Muscle layer of duodenum (tissue), 2 donors: Measurements from ENCODE around the gene DYSF.

Experiments used
- H3K27ac ChIP-seq: one replicate; pipeline ENCODE4 v1.7.0; 2013; ENCODE audit warnings: mild to moderate bottlenecking, low read length
- H3K27me3 ChIP-seq: one replicate; pipeline ENCODE4 v1.7.0; 2013; ENCODE audit warnings: low read depth, mild to moderate bottlenecking, control low read depth, low read length
- H3K36me3 ChIP-seq, 2 donors: one replicate each; pipeline ENCODE4 v1.7.0; 2013; ENCODE audit warnings: low read length in 2 of 2, control low read depth in 1 of 2, mild to moderate bottlenecking in 1 of 2; ENCODE audit not compliant: insufficient read depth in 2 of 2, control insufficient read depth in 1 of 2
- H3K4me1 ChIP-seq, 2 donors: one replicate each; pipeline ENCODE4 v1.7.0; 2013; ENCODE audit warnings: low read length in 2 of 2, mild to moderate bottlenecking in 2 of 2, control low read depth in 1 of 2, moderate library complexity in 1 of 2; ENCODE audit not compliant: insufficient read depth in 2 of 2, control insufficient read depth in 1 of 2
- H3K4me3 ChIP-seq, 2 donors: one replicate each; pipeline ENCODE4 v1.7.0; 2013; ENCODE audit warnings: low read length in 2 of 2, low read depth in 1 of 2, mild to moderate bottlenecking in 1 of 2
- H3K9me3 ChIP-seq, 2 donors: one replicate each; pipeline ENCODE4 v1.7.0; 2013; ENCODE audit warnings: low read length in 2 of 2, control low read depth in 1 of 2, mild to moderate bottlenecking in 1 of 2; ENCODE audit not compliant: control insufficient read depth in 1 of 2
- donor health status: healthy.

DYSF gene

DNA sequence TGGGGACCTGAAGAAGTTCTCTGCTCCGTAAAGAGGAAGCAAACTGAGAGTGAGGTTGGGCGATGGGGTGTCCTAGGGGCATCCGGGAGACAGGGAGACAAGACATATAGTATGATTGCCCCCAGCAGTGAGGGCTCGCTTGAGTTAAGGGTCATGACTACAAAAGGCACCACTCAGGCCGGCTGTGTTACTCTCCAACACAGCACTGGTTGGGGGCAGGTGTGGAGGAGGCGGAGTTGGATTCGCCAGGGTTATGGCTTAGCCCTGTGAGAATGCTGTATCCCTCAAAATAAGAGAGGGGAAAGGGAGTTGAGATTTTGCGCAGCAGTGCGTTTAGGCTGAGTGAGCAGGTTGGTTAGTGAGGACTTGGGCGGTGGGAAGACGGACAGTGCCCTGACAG, 12.0 kb downstream of the DYSF start:
- H3K27me3 ChIP-seq: no peaks in the 10 kb centered on the region
- no peak overlapping the region for H3K27ac ChIP-seq
- no peaks in the 10 kb centered on the region for H3K36me3 ChIP-seq
- no peaks in the 10 kb centered on the region for H3K9me3 ChIP-seq
- peaks cover 0 to 28% of the 10 kb centered on the region in 2 donors for H3K4me1 ChIP-seq
- no peak overlapping the region for H3K4me3 ChIP-seq

- Histone ChIP-seq H3K9me3 (no peaks in the 10 kb centered on the region), H3K27ac (no peak overlapping the region), H3K4me1 (peaks cover 0 to 28% of the 10 kb centered on the region in 2 donors), H3K4me3 (peak overlapping the region; percentile 86 to 92), H3K36me3 (no peaks in the 10 kb centered on the region), H3K27me3 (no peaks in the 10 kb centered on the region)
Measured at GRCh38 chr2:71465961-71466300, 12.6 kb downstream of the DYSF start.

- peak overlapping the region; percentile 86 to 92 for H3K4me3 ChIP-seq
- H3K4me1 ChIP-seq: peaks cover 0 to 28% of the 10 kb centered on the region in 2 donors
- no peaks in the 10 kb centered on the region for H3K36me3 ChIP-seq
- no peaks in the 10 kb centered on the region for H3K27me3 ChIP-seq
- H3K9me3 ChIP-seq: no peaks in the 10 kb centered on the region
- H3K27ac ChIP-seq: peak overlapping the region; percentile 16
Measured at GRCh38 chr2:71466301-71467179, 13.2 kb downstream of the DYSF start.

- peak overlapping the region; percentile 86 to 92 for H3K4me3 ChIP-seq
- H3K4me1 ChIP-seq: peaks cover 0 to 28% of the 10 kb centered on the region in 2 donors
- no peaks in the 10 kb centered on the region for H3K27me3 ChIP-seq
- no peaks in the 10 kb centered on the region for H3K36me3 ChIP-seq
- no peaks in the 10 kb centered on the region for H3K9me3 ChIP-seq
- H3K27ac ChIP-seq: peak overlapping the region; percentile 16
Measured at GRCh38 chr2:71467180-71467815, 13.9 kb downstream of the DYSF start.

GRCh38 chr2:71468279-71469015, 15.1 kb downstream of the DYSF start:
- no peaks in the 10 kb centered on the region for H3K27me3 ChIP-seq
- no peaks in the 10 kb centered on the region for H3K9me3 ChIP-seq
- H3K27ac ChIP-seq: no peak overlapping the region
- no peaks in the 10 kb centered on the region for H3K36me3 ChIP-seq
- H3K4me1 ChIP-seq: peaks cover 0 to 21% of the 10 kb centered on the region in 2 donors
- no peak overlapping the region for H3K4me3 ChIP-seq

GRCh38 chr2:71469403-71470398, 16.3 kb downstream of the DYSF start:
- Histone ChIP-seq H3K9me3 (no peaks in the 10 kb centered on the region), H3K27me3 (no peaks in the 10 kb centered on the region), H3K27ac (no peak overlapping the region), H3K4me3 (no peak overlapping the region), H3K4me1 (peaks cover 0 to 20% of the 10 kb centered on the region in 2 donors), H3K36me3 (no peaks in the 10 kb centered on the region)

GRCh38 chr2:71471276-71471675, 17.9 kb downstream of the DYSF start:
- peaks cover 0 to 7% of the 10 kb centered on the region in 2 donors for H3K4me1 ChIP-seq
- H3K27ac ChIP-seq: no peak overlapping the region
- no peak overlapping the region for H3K4me3 ChIP-seq
- no peaks in the 10 kb centered on the region for H3K9me3 ChIP-seq
- H3K27me3 ChIP-seq: no peaks in the 10 kb centered on the region
- no peaks in the 10 kb centered on the region for H3K36me3 ChIP-seq

- Histone ChIP-seq H3K4me3 (no peak overlapping the region), H3K36me3 (no peaks in the 10 kb centered on the region), H3K27ac (no peak overlapping the region), H3K4me1 (peaks cover 0 to 3% of the 10 kb centered on the region in 2 donors), H3K27me3 (no peaks in the 10 kb centered on the region), H3K9me3 (no peaks in the 10 kb centered on the region)
Measured at GRCh38 chr2:71472019-71472418, 18.7 kb downstream of the DYSF start.

- no peak overlapping the region for H3K4me3 ChIP-seq
- no peaks in the 10 kb centered on the region for H3K9me3 ChIP-seq
- no peaks in the 10 kb centered on the region for H3K27me3 ChIP-seq
- peaks cover 0 to 3% of the 10 kb centered on the region in 2 donors for H3K4me1 ChIP-seq
- H3K27ac ChIP-seq: no peak overlapping the region
- no peaks in the 10 kb centered on the region for H3K36me3 ChIP-seq
Measured at GRCh38 chr2:71473346-71474031, 20.1 kb downstream of the DYSF start.

GRCh38 chr2:71474116-71474743, 20.9 kb downstream of the DYSF start:
- H3K4me3 ChIP-seq: no peak overlapping the region
- H3K4me1 ChIP-seq: no peaks in the 10 kb centered on the region
- H3K27ac ChIP-seq: peak overlapping the region; percentile 10
- H3K9me3 ChIP-seq: no peaks in the 10 kb centered on the region
- no peaks in the 10 kb centered on the region for H3K27me3 ChIP-seq
- no peaks in the 10 kb centered on the region for H3K36me3 ChIP-seq
